GM12873 (cell line): Measurements from ENCODE around the gene BMPER.

ENCODE experiments used
- CTCF ChIP-seq: IDR thresholded peaks from 2 replicates; pipeline ENCODE4 v1.5.1; 2012; ENCODE audit warnings: low read depth, mild to moderate bottlenecking, moderate library complexity, low read length, control low read depth; ENCODE audit not compliant: insufficient read depth; ENCODE audit errors: missing control alignments

BMPER gene

GRCh38 chr7:33973231-33974015 lies 68.1 kb downstream of the BMPER start:
- no peak for TF ChIP-seq CTCF

DNA sequence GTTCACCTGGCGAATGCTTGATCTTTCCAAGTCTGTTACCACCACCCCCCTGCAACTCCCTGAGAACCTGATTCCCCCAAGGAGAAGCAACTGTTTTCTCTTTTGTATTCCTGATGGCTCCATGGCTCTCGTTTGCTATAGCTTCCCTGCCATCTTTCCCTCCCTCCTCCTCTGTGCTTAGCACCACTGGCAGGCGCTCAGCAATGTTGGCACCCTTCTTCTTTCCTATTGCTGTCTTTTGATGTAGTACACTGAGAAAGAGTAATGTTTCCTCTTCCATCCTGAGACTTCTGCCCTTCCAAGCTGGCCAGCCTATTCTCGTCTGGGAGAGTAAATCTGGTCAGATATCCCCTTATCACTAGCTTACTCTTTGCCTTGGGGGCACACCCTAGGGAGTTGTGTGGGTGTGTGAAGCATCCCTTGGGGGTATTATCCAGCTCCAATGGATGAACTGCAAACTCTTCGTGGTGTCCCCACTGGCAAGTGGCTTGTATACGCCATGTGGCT lies 74.0 kb downstream of the BMPER start:
- TF ChIP-seq CTCF, result no peak

- TF ChIP-seq CTCF, result no peak
These were observed 74.5 kb downstream of the BMPER start for GRCh38 chr7:33979807-33980355.

- no peak for TF ChIP-seq CTCF
These were observed 75.9 kb downstream of the BMPER start for GRCh38 chr7:33981226-33981625.

GRCh38 chr7:33981671-33982424 lies 76.5 kb downstream of the BMPER start:
- TF ChIP-seq CTCF, result no peak

GRCh38 chr7:33982425-33982786 lies 77.1 kb downstream of the BMPER start:
- TF ChIP-seq CTCF, result no peak

DNA sequence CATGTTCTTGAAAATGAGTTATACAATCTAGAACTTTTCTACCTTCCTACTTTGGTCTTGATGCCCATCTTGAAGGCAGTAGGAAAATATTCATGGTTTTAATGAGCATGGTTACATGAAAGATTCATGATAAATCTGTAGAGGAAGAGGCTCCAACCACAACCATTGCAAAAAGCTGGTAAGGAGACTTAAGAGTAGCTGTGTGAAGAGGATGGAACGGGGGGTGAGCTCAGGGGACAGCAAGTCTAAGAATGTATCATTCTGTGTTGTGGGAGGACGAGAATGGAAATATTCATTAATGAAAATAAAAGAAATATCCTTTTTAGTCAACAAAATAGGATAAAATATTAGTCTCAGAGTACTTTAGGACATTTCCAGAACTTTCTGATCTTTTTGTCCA lies 81.1 kb downstream of the BMPER start:
- TF ChIP-seq CTCF, result no peak
